Endodermal cell (in vitro differentiated cells): ENCODE measurements around the gene DHRS9. TPM values are rescaled to one million over a fixed set of nuclear protein-coding genes. Genes with fewer than 3 reads are reported as not detected.

ENCODE experiments used
- DNase-seq: peaks from one replicate; pipeline ENCODE4 v3.0.0-alpha.2; 2017
- H3K27ac ChIP-seq: 2 replicates; pipeline ENCODE4 v1.5.1; 2013; ENCODE audit warnings: mild to moderate bottlenecking, low read depth, low read length, moderate library complexity
- H3K27me3 ChIP-seq: 2 replicates; pipeline ENCODE4 v1.6.1; 2013; ENCODE audit warnings: mild to moderate bottlenecking, low read length, moderate library complexity; ENCODE audit not compliant: insufficient read depth, control insufficient read depth, poor library complexity, severe bottlenecking
- H3K36me3 ChIP-seq: 2 replicates; pipeline ENCODE4 v1.7.0; 2013; ENCODE audit warnings: mild to moderate bottlenecking, low read length, moderate library complexity; ENCODE audit not compliant: control insufficient read depth, insufficient read depth
- H3K4me1 ChIP-seq: one replicate; pipeline ENCODE4 v1.7.0; 2013; ENCODE audit warnings: low read length; ENCODE audit not compliant: control insufficient read depth, insufficient read depth
- H3K4me3 ChIP-seq: 2 replicates; pipeline ENCODE4 v1.5.1; 2013; ENCODE audit warnings: mild to moderate bottlenecking, low read length, moderate library complexity
- H3K9ac ChIP-seq: 2 replicates; pipeline ENCODE4 v1.6.1; 2013; ENCODE audit warnings: mild to moderate bottlenecking, low read length, moderate library complexity; ENCODE audit not compliant: poor library complexity, severe bottlenecking; ENCODE audit errors: extremely low read depth
- H3K9me3 ChIP-seq: 2 replicates; pipeline ENCODE4 v1.6.1; 2013; ENCODE audit warnings: mild to moderate bottlenecking, low read length, moderate library complexity; ENCODE audit not compliant: control insufficient read depth
- H3K27ac Mint-ChIP-seq: 2 replicates; pipeline ENCODE4 v1.8.0; 2020; ENCODE audit warnings: mixed read lengths
- H3K27me3 Mint-ChIP-seq: 2 replicates; pipeline ENCODE4 v1.8.0; 2021; ENCODE audit warnings: mild to moderate bottlenecking, mixed read lengths; ENCODE audit not compliant: insufficient read depth
- H3K36me3 Mint-ChIP-seq: 2 replicates; pipeline ENCODE4 v1.8.0; 2020; ENCODE audit warnings: low read depth, mixed read lengths
- H3K4me1 Mint-ChIP-seq: 2 replicates; pipeline ENCODE4 v1.8.0; 2020; ENCODE audit warnings: mixed read lengths
- H3K4me3 Mint-ChIP-seq: 2 replicates; pipeline ENCODE4 v1.8.0; 2020; ENCODE audit warnings: mild to moderate bottlenecking, moderate library complexity, mixed read lengths
- H3K9me3 Mint-ChIP-seq: 2 replicates; pipeline ENCODE4 v1.8.0; 2020; ENCODE audit warnings: mild to moderate bottlenecking, mixed read lengths
- WGBS, 2 experiments: methylation state at CpG; one replicate each; pipeline versions ENCODE4 v1.1.5 to v1.1.7; 2013; ENCODE audit warnings: missing lambda C conversion rate in 2 of 2, mixed read lengths in 1 of 2; ENCODE audit not compliant: insufficient coverage in 1 of 2, insufficient read length in 1 of 2; 5-methylcytosine and 5-hydroxymethylcytosine counted together
- total RNA-seq, 2 donors: library from RNA; stranded (reverse); fragmentation: NEBNext Ultra II Directional in 1 of 2; extraction: Animal tissue kit (Norgen Biotek cat#: 25700) in 1 of 2; gene quantifications; 2 replicates in 1 of 2; 3 replicates in 1 of 2; pipeline ENCODE4 v1.2.1, GENCODE V29; 2021
- TF ChIP-seq, protein P1 (sequence below): fragments of 200-600 bp; sonication (generic); conservative IDR thresholded peaks from 2 replicates; pipeline ENCODE4 v1.5.0; 2021; ENCODE audit warnings: antibody characterized with exemption, mild to moderate bottlenecking

DHRS9 gene
- total RNA-seq, 2 donors from 2014 or later = not detected

DNA sequence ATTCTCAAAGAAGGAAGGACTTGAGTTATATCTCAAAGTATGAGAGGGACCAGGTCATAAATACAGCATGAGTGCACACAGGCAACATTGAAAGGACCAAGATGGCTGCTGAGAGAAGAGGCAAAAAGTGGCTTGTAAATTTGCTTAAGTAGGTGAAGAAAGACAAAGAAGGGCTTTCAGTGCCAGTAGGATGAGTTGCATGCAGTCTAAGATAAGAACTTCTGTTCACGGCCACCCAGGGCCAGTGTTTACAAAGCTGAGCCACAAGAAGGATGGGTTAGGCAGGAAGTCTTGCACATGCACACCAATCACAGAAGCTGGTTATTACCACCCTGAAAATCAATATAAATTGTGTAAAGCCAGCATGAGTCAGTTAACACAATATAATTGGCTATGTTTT lies 35.1 kb upstream of the DHRS9 start:
- Mint-ChIP-seq H3K4me1 (peaks cover 31% of the 10 kb centered on the region), H3K4me3 (no peak overlapping the region), H3K27me3 (no peaks in the 10 kb centered on the region), H3K36me3 (no peaks in the 10 kb centered on the region), H3K27ac (no peak overlapping the region), H3K9me3 (peaks cover 2% of the 10 kb centered on the region)
- 80 to 85% methylated on average over 1 of the region's 1 CpG for WGBS, 2 experiments
- Histone ChIP-seq H3K9ac (no peak overlapping the region), H3K9me3 (no peaks in the 10 kb centered on the region), H3K36me3 (no peaks in the 10 kb centered on the region), H3K27ac (no peak overlapping the region), H3K27me3 (no peaks in the 10 kb centered on the region), H3K4me3 (no peak overlapping the region), H3K4me1 (no peaks in the 10 kb centered on the region)
- no peak for DNase-seq
- TF ChIP-seq, protein P1, sequence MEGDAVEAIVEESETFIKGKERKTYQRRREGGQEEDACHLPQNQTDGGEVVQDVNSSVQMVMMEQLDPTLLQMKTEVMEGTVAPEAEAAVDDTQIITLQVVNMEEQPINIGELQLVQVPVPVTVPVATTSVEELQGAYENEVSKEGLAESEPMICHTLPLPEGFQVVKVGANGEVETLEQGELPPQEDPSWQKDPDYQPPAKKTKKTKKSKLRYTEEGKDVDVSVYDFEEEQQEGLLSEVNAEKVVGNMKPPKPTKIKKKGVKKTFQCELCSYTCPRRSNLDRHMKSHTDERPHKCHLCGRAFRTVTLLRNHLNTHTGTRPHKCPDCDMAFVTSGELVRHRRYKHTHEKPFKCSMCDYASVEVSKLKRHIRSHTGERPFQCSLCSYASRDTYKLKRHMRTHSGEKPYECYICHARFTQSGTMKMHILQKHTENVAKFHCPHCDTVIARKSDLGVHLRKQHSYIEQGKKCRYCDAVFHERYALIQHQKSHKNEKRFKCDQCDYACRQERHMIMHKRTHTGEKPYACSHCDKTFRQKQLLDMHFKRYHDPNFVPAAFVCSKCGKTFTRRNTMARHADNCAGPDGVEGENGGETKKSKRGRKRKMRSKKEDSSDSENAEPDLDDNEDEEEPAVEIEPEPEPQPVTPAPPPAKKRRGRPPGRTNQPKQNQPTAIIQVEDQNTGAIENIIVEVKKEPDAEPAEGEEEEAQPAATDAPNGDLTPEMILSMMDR = no peak

DNA sequence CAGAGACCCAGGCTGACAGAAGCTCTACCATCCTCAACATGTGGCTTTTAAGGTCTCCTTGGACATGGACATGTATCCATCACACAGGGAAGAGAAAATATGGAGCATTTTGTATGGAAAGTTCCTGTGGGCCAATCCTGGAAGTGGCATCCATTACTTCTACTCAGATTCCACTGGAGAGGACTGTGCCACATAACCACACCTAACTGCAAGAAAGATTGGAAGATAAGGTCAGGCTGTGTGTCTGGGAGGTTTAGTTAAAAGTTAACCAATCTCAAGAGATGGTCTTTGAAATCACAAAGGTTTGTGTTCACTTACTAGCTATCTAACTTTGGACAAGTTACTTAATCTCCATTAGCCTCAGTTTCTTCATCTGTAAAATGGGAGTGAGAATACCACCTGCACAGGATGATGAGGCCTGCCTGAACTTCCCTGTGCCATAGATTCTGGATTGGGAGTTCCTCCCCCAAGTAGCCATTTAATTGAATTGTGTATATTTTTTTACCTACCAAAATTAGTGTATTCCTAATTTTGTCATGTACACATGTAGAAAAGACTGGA lies 34.3 kb upstream of the DHRS9 start:
- Mint-ChIP-seq H3K36me3 (no peaks in the 10 kb centered on the region), H3K4me1 (peaks cover 29% of the 10 kb centered on the region), H3K4me3 (no peak overlapping the region), H3K27ac (no peak overlapping the region), H3K9me3 (peaks cover 1% of the 10 kb centered on the region), H3K27me3 (no peaks in the 10 kb centered on the region)
- Histone ChIP-seq H3K4me1 (no peaks in the 10 kb centered on the region), H3K27ac (no peak overlapping the region), H3K4me3 (no peak overlapping the region), H3K9ac (no peak overlapping the region), H3K36me3 (no peaks in the 10 kb centered on the region), H3K27me3 (no peaks in the 10 kb centered on the region), H3K9me3 (no peaks in the 10 kb centered on the region)
- TF ChIP-seq, protein P1 = no peak
- DNase-seq = no peak

DNA sequence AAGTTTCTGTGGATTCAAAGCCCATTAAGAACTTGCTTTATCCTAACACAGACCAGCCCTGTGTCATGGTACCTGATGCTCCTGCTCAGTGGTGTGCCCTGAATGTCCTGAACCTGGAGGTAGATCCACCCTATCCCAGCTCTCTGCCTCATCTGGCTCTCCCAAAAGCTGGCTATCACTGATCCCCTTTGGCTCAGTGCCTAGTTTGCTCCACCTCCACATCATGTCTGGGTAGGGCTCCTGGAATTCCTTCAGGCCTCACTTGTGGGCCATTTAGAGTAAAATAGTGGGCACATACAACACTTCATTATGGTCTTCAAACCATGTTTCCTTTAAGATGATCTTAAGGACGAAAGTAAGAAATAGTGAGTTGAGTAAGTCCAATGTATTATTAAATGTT lies 33.5 kb upstream of the DHRS9 start:
- Mint-ChIP-seq H3K4me3 (no peak overlapping the region), H3K36me3 (no peaks in the 10 kb centered on the region), H3K27ac (no peak overlapping the region), H3K4me1 (peaks cover 23% of the 10 kb centered on the region), H3K9me3 (no peaks in the 10 kb centered on the region), H3K27me3 (no peaks in the 10 kb centered on the region)
- DNase-seq = no peak
- TF ChIP-seq, protein P1 = no peak
- no peaks in the 10 kb centered on the region for H3K36me3 ChIP-seq
- H3K27ac ChIP-seq = no peak overlapping the region
- H3K9ac ChIP-seq = no peak overlapping the region
- H3K9me3 ChIP-seq = no peaks in the 10 kb centered on the region
- H3K4me3 ChIP-seq = no peak overlapping the region
- no peaks in the 10 kb centered on the region for H3K27me3 ChIP-seq
- WGBS, 2 experiments = 100% methylated on average over 1 of the region's 1 CpG; no CpG with 5 or more reads in 1 of the 2 experiments
- H3K4me1 ChIP-seq = no peaks in the 10 kb centered on the region
